Colonic mucosa (tissue), 4 donors: ENCODE results near the gene ZNF674. TPM values are rescaled to one million over a fixed set of nuclear protein-coding genes. Genes with fewer than 3 reads are reported as not detected.
"Not testable (repeated sequence)": the region's sequence is repeated elsewhere in the genome, so short reads cannot be mapped to it uniquely, and the experiment has no call there.

ENCODE experiments used
- DNase-seq: peaks from one replicate; pipeline ENCODE4 v3.0.0-alpha.2; 2020
- H3K27ac ChIP-seq: fragments of 200-600 bp; one replicate; pipeline ENCODE4 v1.8.0; 2021
- H3K27me3 ChIP-seq: fragments of 200-600 bp; one replicate; pipeline ENCODE4 v1.8.0; 2021
- H3K36me3 ChIP-seq: fragments of 200-600 bp; one replicate; pipeline ENCODE4 v1.8.0; 2021
- H3K4me1 ChIP-seq: fragments of 200-600 bp; one replicate; pipeline ENCODE4 v1.8.0; 2021; ENCODE audit warnings: mild to moderate bottlenecking
- H3K4me3 ChIP-seq: fragments of 200-600 bp; one replicate; pipeline ENCODE4 v1.8.0; 2021
- H3K9ac ChIP-seq, 2 donors: one replicate each; pipeline ENCODE4 v1.7.0; 2013; ENCODE audit warnings: control low read depth in 2 of 2, low read depth in 2 of 2, low read length in 2 of 2
- H3K9me3 ChIP-seq: fragments of 200-600 bp; one replicate; pipeline ENCODE4 v1.8.0; 2021
- intact Hi-C: fragments of 100-400 bp; cut with DNase I; formaldehyde crosslinking; loops from one replicate; pipeline ENCODE4 v1.14.1; 2022
- total RNA-seq, 2 donors: library from RNA; stranded (reverse); fragmentation: NEBNext Ultra II Directional in 1 of 2; extraction: Animal tissue kit (Norgen Biotek cat#: 25700) in 1 of 2; gene quantifications; one replicate each; pipeline ENCODE4 v1.2.1, GENCODE V29; 2021
- TF ChIP-seq, protein P1 (sequence below): fragments of 200-600 bp; IDR thresholded peaks from one replicate; pipeline ENCODE4 v1.8.0; 2022; ENCODE audit warnings: antibody characterized with exemption, mild to moderate bottlenecking
- donor health status: healthy.
- donor health status: DM: no; HTN: no; CAD: no.
- donor health status: DM: no; HTN: no; CAD: no.

The ZNF674 gene
- total RNA-seq, 2 donors from 2014 or later: 3.6 to 4.0 TPM

GRCh38 chrX:46477435-46477834 is 67.8 kb downstream of the ZNF674 start:
- Histone ChIP-seq H3K4me3 (no peak overlapping the region), H3K4me1 (no peaks in the 10 kb centered on the region), H3K27ac (no peak overlapping the region), H3K27me3 (no peaks in the 10 kb centered on the region), H3K9ac (no peak overlapping the region), H3K36me3 (no peaks in the 10 kb centered on the region), H3K9me3 (no peaks in the 10 kb centered on the region)
- no peak for DNase-seq
- intact Hi-C loops: no loop called here
- TF ChIP-seq, protein P1, sequence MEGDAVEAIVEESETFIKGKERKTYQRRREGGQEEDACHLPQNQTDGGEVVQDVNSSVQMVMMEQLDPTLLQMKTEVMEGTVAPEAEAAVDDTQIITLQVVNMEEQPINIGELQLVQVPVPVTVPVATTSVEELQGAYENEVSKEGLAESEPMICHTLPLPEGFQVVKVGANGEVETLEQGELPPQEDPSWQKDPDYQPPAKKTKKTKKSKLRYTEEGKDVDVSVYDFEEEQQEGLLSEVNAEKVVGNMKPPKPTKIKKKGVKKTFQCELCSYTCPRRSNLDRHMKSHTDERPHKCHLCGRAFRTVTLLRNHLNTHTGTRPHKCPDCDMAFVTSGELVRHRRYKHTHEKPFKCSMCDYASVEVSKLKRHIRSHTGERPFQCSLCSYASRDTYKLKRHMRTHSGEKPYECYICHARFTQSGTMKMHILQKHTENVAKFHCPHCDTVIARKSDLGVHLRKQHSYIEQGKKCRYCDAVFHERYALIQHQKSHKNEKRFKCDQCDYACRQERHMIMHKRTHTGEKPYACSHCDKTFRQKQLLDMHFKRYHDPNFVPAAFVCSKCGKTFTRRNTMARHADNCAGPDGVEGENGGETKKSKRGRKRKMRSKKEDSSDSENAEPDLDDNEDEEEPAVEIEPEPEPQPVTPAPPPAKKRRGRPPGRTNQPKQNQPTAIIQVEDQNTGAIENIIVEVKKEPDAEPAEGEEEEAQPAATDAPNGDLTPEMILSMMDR: no peak

DNA sequence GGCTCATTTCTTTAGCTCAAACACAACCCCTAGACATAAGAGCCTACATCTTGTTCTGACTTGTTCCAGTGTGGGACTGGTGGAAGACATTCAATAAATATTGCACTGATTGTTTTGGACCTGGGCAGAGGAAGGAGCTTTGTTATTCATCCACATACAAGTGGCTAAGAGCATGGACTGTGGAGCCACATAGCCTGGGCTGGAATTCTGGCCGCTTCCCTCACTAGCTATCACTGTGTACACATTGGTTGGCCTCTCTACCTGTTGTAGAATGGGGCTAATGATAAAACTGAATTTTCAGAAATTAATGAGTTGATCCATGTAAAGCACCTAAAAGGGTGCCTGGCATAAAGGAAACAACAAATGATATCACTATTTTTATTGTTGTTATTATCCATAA is 80.0 kb downstream of the ZNF674 start:
- H3K4me1 ChIP-seq: no peaks in the 10 kb centered on the region
- H3K36me3 ChIP-seq: no peaks in the 10 kb centered on the region
- H3K4me3 ChIP-seq: no peak overlapping the region
- no peak for DNase-seq
- intact Hi-C loops: no loop called here
- H3K27ac ChIP-seq: no peak overlapping the region
- no peaks in the 10 kb centered on the region for H3K27me3 ChIP-seq
- TF ChIP-seq, protein P1: no peak
- H3K9me3 ChIP-seq: no peaks in the 10 kb centered on the region
- no peak overlapping the region for H3K9ac ChIP-seq

DNA sequence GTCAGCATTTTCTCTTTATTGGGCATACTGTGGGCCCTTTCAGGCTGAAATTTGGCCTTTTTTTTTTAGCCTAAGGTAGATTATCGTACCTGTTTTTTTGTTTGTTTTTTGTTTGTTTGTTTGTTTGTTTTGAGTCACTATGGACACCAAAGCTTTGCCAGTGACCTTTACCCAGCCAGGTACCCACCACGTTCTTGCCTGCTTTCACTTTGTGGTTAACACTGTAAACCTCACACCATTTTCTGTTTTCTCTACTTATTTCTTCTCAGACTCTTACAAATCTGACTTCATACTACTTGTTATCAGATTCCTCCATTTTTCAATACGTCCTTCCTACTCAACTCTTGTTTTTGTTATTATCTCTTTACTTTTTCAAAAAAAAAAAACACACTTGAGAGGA is 81.5 kb downstream of the ZNF674 start:
- no peaks in the 10 kb centered on the region for H3K4me1 ChIP-seq
- H3K4me3 ChIP-seq: no peak overlapping the region
- H3K27ac ChIP-seq: no peak overlapping the region
- no peaks in the 10 kb centered on the region for H3K9me3 ChIP-seq
- no peak for DNase-seq
- H3K27me3 ChIP-seq: no peaks in the 10 kb centered on the region
- no peaks in the 10 kb centered on the region for H3K36me3 ChIP-seq
- no peak overlapping the region for H3K9ac ChIP-seq
- intact Hi-C loops: no loop called here
- TF ChIP-seq, protein P1: no peak

DNA sequence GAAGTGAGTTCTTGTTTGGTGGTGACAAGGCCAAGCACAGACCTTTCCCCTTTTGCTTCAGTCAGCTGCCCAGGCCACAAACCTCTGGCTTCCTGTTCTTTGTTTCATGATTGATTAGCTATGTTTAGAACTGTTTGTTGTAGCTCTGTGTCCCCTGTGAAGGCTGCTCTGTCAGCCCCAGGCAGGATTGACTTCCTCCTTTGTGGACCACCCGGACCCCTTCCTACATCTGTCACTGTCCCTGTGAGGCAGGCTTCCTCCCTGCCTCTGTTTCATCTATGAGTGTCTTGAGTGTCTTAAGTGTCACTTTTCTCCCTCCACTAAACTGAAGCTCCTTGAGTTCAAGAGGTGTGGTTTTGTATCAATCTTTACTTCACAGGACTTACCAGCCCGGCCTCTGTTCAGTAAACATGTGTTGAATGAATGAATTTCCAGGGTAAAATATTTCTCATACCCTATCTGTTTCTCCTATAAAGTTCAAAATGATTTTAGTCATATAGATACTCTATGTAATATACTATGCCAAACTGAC is 83.5 kb downstream of the ZNF674 start:
- H3K4me3 ChIP-seq: no peak overlapping the region
- H3K9ac ChIP-seq: no peak overlapping the region
- intact Hi-C loops: no loop called here
- no peaks in the 10 kb centered on the region for H3K36me3 ChIP-seq
- no peak overlapping the region for H3K27ac ChIP-seq
- no peak for DNase-seq
- H3K4me1 ChIP-seq: no peaks in the 10 kb centered on the region
- no peaks in the 10 kb centered on the region for H3K27me3 ChIP-seq
- TF ChIP-seq, protein P1: no peak
- no peaks in the 10 kb centered on the region for H3K9me3 ChIP-seq

GRCh38 chrX:46460801-46461659 is 84.2 kb downstream of the ZNF674 start:
- intact Hi-C loops, H3K27ac ChIP-seq, H3K36me3 ChIP-seq, H3K9ac ChIP-seq, H3K9me3 ChIP-seq, H3K4me3 ChIP-seq, H3K27me3 ChIP-seq, DNase-seq, H3K4me1 ChIP-seq: not testable (repeated sequence)

GRCh38 chrX:46459603-46460002 is 85.6 kb downstream of the ZNF674 start:
- no peaks in the 10 kb centered on the region for H3K9me3 ChIP-seq
- no peak overlapping the region for H3K4me3 ChIP-seq
- no peaks in the 10 kb centered on the region for H3K27me3 ChIP-seq
- intact Hi-C loops: no loop called here
- no peak for DNase-seq
- TF ChIP-seq, protein P1: no peak
- no peaks in the 10 kb centered on the region for H3K36me3 ChIP-seq
- no peak overlapping the region for H3K27ac ChIP-seq
- no peak overlapping the region for H3K9ac ChIP-seq
- H3K4me1 ChIP-seq: no peaks in the 10 kb centered on the region
